Testis (tissue), 3 donors: ENCODE measurements around the gene TROAP. TPM values are rescaled to one million over a fixed set of nuclear protein-coding genes. Genes with fewer than 3 reads are reported as not detected.

Experiments
- DNase-seq: peaks from one replicate; pipeline ENCODE4 v3.0.0-alpha.2; 2019
- H3K27ac ChIP-seq, 2 donors: fragments of 200-600 bp; sonication (generic); one replicate each; pipeline ENCODE4 v1.5.1; 2019
- H3K27me3 ChIP-seq: fragments of 200-600 bp; sonication (generic); one replicate; pipeline ENCODE4 v1.5.1; 2019
- H3K36me3 ChIP-seq: fragments of 200-600 bp; sonication (generic); one replicate; pipeline ENCODE4 v1.5.1; 2017; ENCODE audit warnings: low read depth; ENCODE audit errors: missing control alignments
- H3K4me1 ChIP-seq: fragments of 200-600 bp; sonication (generic); one replicate; pipeline ENCODE4 v1.5.1; 2019
- H3K4me3 ChIP-seq, 2 donors: fragments of 200-600 bp; sonication (generic); one replicate each; pipeline ENCODE4 v1.5.1; 2017 to 2019
- H3K9me3 ChIP-seq: fragments of 200-600 bp; sonication (generic); one replicate; pipeline ENCODE4 v1.5.1; 2017
- CTCF ChIP-seq, 3 experiments: fragments of 450-650 bp in 2 of 3; fragments of 200-600 bp in 1 of 3; sonication (generic) in 1 of 3; IDR thresholded peaks; one replicate each; pipeline ENCODE4 v1.5.1; 2016 to 2019; ENCODE audit warnings: antibody characterized with exemption in 3 of 3, mild to moderate bottlenecking in 2 of 3, moderate library complexity in 1 of 3
- POLR2A ChIP-seq: fragments of 450-650 bp; IDR thresholded peaks from one replicate; pipeline ENCODE4 v1.6.1; 2017; ENCODE audit warnings: antibody characterized with exemption, mild to moderate bottlenecking, moderate library complexity
- WGBS, 2 donors: methylation state at CpG; one replicate each; pipeline ENCODE4 v1.1.5; 2018; 5-methylcytosine and 5-hydroxymethylcytosine counted together
- intact Hi-C: fragments of 100-400 bp; cut with DNase I; formaldehyde crosslinking; loops from one replicate; pipeline ENCODE4 v1.15.1; 2023; ENCODE audit warnings: low total_unique reads
- polyA plus RNA-seq: library from polyadenylated mRNA; stranded (reverse); fragments of 350-450 nt; fragmentation: Illumina TruSeq; extraction: RNeasy Lipid Tissue Mini Kit (QIAGEN cat#74804); gene quantifications from one replicate; pipeline ENCODE4 v1.2.3, GENCODE V29; 2014; ENCODE audit warnings: low read depth, low replicate concordance; ENCODE audit not compliant: insufficient read depth
- total RNA-seq, 2 donors: library from RNA; depleted of rRNA; stranded (reverse); fragments of >200 nt; gene quantifications; one replicate each; pipeline ENCODE4 v1.2.3, GENCODE V29; 2016

The TROAP gene
- total and polyA plus RNA-seq, 3 donors from 2014 or later: 22.8 to 61.7 (median 36.1) TPM

- Histone ChIP-seq H3K36me3 (no peaks in the 10 kb centered on the region), H3K4me3 (peak overlapping the region; percentile 61 to 73), H3K27ac (no peak overlapping the region), H3K27me3 (no peaks in the 10 kb centered on the region), H3K9me3 (no peaks in the 10 kb centered on the region), H3K4me1 (no peaks in the 10 kb centered on the region)
- intact Hi-C loops: no loop called here
- DNase-seq: no peak
- 6 to 7% methylated on average over 16 to 19 of the region's 19 CpGs for WGBS, 2 donors
- no peak for TF ChIP-seq POLR2A
- no peak for TF ChIP-seq CTCF (IDR thresholded peaks at IDR 0.05)
Observed at GRCh38 chr12:49323524-49324097, 556 bp downstream of the TROAP start.

- no peaks in the 10 kb centered on the region for H3K36me3 ChIP-seq
- no peak for DNase-seq
- H3K4me3 ChIP-seq: no peak overlapping the region
- no peak overlapping the region for H3K27ac ChIP-seq
- intact Hi-C loops: no loop called here
- no peaks in the 10 kb centered on the region for H3K4me1 ChIP-seq
- no peaks in the 10 kb centered on the region for H3K27me3 ChIP-seq
- no peak for TF ChIP-seq POLR2A
- TF ChIP-seq CTCF (IDR thresholded peaks at IDR 0.05): no peak
- WGBS, 2 donors: 90 to 95% methylated on average over 2 to 6 of the region's 6 CpGs
- H3K9me3 ChIP-seq: no peaks in the 10 kb centered on the region
Observed at GRCh38 chr12:49325606-49326005, 2.6 kb downstream of the TROAP start.

- no peak for DNase-seq
- no peak overlapping the region for H3K27ac ChIP-seq
- no peaks in the 10 kb centered on the region for H3K9me3 ChIP-seq
- no peaks in the 10 kb centered on the region for H3K36me3 ChIP-seq
- peaks cover 9% of the 10 kb centered on the region for H3K4me1 ChIP-seq
- no peak overlapping the region for H3K4me3 ChIP-seq
- TF ChIP-seq POLR2A (no peak), CTCF (IDR thresholded peaks at IDR 0.05) (no peak)
- no peaks in the 10 kb centered on the region for H3K27me3 ChIP-seq
- intact Hi-C loops: no loop called here
Observed at GRCh38 chr12:49327368-49327767, 4.3 kb downstream of the TROAP start.

GRCh38 chr12:49327887-49328286, 4.8 kb downstream of the TROAP start:
- H3K27ac ChIP-seq: no peak overlapping the region
- peaks cover 9% of the 10 kb centered on the region for H3K4me1 ChIP-seq
- 91 to 94% methylated on average over 2 of the region's 2 CpGs for WGBS, 2 donors
- H3K9me3 ChIP-seq: no peaks in the 10 kb centered on the region
- no peaks in the 10 kb centered on the region for H3K36me3 ChIP-seq
- no peak for DNase-seq
- TF ChIP-seq CTCF (IDR thresholded peaks at IDR 0.05): no peak
- TF ChIP-seq POLR2A: no peak
- intact Hi-C loops: no loop called here
- H3K27me3 ChIP-seq: no peaks in the 10 kb centered on the region
- no peak overlapping the region for H3K4me3 ChIP-seq

- no peaks in the 10 kb centered on the region for H3K9me3 ChIP-seq
- TF ChIP-seq POLR2A: no peak
- TF ChIP-seq CTCF (IDR thresholded peaks at IDR 0.05): no peak
- no peaks in the 10 kb centered on the region for H3K36me3 ChIP-seq
- WGBS, 2 donors: 95 to 97% methylated on average over 12 of the region's 12 CpGs
- no peak overlapping the region for H3K27ac ChIP-seq
- peaks cover 9% of the 10 kb centered on the region for H3K4me1 ChIP-seq
- no peak for DNase-seq
- no peaks in the 10 kb centered on the region for H3K27me3 ChIP-seq
- no peak overlapping the region for H3K4me3 ChIP-seq
- intact Hi-C loops: no loop called here
Observed at GRCh38 chr12:49328816-49329215, 5.8 kb downstream of the TROAP start.
